Right kidney (tissue), 9 donors: ENCODE data around the gene OTUD4.
"Not testable (repeated sequence)": the region's sequence is repeated elsewhere in the genome, so short reads cannot be mapped to it uniquely, and the experiment has no call there.

ENCODE experiments used
- DNase-seq: peaks from one replicate; pipeline ENCODE4 v3.0.0-alpha.2; 2016
- long read RNA-seq, 8 donors: transcript quantifications; one replicate each; lab custom pipeline, GENCODE V29; 2026

Gene OTUD4
- long read RNA-seq, donor 1, full-length matches to known transcripts: 1 of 1 reads
- long read RNA-seq, donor 1, partial matches to known transcripts: 0 of 1 reads
- long read RNA-seq, donor 1, other reads (novel, unspliced or antisense): 0 of 1 reads
- long read RNA-seq, donor 2: 0 reads
- long read RNA-seq, donor 3: 0 reads
- long read RNA-seq, donor 4, full-length matches to known transcripts: 1 of 1 reads
- long read RNA-seq, donor 4, partial matches to known transcripts: 0 of 1 reads
- long read RNA-seq, donor 4, other reads (novel, unspliced or antisense): 0 of 1 reads
- long read RNA-seq, donor 5: 0 reads
- long read RNA-seq, donor 6, full-length matches to known transcripts: 4 of 4 reads
- long read RNA-seq, donor 6, partial matches to known transcripts: 0 of 4 reads
- long read RNA-seq, donor 6, other reads (novel, unspliced or antisense): 0 of 4 reads
- long read RNA-seq, donor 7, full-length matches to known transcripts: 4 of 74 reads
- long read RNA-seq, donor 7, partial matches to known transcripts: 53 of 74 reads
- long read RNA-seq, donor 7, other reads (novel, unspliced or antisense): 17 of 74 reads
- long read RNA-seq, donor 8, full-length matches to known transcripts: 4 of 4 reads
- long read RNA-seq, donor 8, partial matches to known transcripts: 0 of 4 reads
- long read RNA-seq, donor 8, other reads (novel, unspliced or antisense): 0 of 4 reads

DNA sequence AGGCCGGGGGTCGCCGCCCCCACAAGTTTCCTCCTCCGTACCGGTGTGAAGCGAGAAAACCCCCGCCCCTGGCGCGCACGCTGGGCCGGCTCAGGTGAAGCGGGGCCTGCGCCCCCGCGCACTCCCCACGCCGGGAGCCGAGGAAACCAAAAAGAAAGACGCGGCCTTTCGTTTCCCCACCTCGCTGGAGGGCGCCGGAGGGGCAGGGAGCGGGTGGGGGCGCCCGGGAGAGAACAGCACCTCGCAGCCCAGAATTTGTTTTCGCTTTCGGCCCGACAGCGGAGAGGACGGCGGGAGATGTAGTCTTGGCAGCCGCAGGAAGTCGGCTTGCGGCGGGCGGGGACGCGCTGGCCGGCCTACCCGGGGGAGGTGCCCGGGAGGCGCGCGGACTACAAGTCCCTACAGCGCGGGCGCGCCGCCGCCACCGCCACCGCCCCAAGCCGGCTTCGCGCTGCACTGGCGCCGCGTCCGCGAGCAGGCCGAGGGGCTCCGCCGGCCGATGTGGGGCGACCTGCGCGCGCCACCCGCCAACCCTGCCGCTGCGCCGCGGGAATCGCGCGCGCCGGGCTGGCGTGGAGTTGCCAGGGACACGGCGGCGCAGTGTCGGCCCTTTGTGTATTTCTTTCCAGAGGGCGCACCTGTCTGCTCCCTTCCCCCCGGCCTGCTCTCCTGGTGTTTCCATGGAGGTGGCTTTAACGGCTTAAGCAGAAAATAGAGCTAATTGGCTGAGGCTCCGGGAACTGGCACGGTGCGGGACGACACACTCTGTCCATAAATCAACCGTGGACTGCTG is at the start of gene OTUD4:
Gene OTUD4 (minus strand): TSS at position 292 of the 793 bp plus-strand sequence. CDS start 616 bp downstream, outside the sequence.
- DNase-seq: peak; percentile 98

DNA sequence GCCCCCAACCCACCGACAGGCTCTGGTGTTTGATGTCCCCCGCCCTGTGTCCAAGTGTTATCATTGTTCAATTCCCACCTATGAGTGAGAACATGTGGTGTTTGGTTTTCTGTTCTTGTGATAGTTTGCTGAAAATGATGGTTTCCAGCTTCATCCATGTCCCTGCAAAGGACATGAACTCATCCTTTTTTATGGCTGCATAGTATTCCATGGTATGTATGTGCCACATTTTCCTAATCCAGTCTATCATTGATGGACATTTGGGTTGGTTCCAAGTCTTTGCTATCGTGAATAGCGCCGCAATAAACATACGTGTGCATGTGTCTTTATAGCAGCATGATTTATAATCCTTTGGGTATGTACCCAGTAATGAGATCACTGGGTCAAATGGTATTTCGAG is 42.8 kb upstream of the OTUD4 start:
- not testable (repeated sequence) for DNase-seq

DNA sequence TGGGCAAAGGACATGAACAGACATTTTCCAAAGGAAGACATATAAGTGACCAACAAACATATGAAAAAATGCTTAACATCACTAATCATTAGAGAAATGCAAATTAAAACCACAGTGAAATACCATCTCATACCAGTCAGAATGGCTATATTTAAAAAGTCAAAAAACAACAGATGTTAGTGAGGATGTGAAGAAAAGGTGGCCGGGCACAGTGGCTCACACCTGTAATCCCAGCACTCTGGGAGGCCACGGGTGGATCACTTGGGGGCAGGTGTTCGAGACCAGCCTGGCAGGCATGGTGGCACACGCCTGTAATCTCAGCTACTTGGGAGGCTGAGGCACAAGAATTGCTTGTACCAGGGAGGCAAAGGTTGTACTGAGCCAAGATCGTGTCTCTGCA is 41.1 kb upstream of the OTUD4 start:
- not testable (repeated sequence) for DNase-seq

DNA sequence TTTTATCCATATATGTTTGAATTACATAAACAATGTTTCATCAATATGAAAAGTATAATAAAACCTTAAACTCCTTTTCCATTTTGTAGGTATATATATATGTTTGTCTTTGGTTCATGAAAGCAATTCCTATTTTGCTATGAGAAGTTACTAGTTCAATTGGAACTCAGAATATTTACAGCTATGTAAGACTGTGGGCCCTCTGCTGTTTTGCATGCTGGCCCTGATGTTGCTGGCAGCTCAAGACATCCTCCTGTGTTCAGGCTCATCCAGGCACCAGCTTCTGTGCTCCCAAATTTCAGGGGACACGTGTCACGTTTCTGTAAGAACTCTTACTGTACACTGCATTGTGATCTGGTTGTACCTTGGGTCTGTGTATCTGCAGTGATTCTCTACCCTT is 38.7 kb upstream of the OTUD4 start:
- no peak for DNase-seq

DNA sequence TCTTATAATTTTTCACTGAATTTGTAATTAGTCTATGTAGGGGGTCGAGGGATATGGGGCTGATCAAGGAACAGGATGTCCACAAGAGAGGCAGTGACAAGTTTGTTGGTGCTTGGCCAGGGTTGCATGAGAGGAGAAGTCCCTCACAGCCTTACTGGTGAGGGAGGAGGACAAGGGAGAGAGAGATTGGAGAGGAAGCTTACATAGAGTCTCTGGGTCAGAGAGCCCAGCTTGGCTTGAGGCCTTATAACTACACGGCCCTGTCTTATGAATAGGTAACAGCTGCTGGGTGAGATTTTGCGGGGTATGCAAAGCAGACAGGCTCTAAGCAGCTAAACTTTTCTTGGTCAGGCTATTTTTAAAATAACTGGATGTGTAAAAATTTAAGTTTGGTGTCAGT is 37.9 kb upstream of the OTUD4 start:
- no peak for DNase-seq

- no peak for DNase-seq
Observed at GRCh38 chr4:145217349-145217748, 37.0 kb upstream of the OTUD4 start.

DNA sequence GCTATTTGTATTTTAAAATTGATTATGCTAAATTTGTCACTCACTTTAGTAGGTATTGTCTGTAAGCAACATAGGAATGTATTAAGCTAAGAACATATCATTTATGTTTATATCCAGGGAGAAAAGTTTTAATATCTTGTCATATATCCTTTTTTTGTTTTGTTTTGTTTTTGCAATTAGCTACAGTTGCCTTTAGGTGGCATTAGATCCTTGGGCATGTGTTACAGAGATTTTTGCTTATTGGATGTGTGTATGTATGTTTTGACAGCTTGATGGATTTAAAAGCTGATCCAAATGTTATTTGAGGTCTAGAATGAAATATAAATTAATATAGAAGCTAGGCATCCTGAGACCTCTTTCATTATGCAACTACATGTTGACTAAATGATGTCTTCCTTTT is 36.1 kb upstream of the OTUD4 start:
- no peak for DNase-seq

DNA sequence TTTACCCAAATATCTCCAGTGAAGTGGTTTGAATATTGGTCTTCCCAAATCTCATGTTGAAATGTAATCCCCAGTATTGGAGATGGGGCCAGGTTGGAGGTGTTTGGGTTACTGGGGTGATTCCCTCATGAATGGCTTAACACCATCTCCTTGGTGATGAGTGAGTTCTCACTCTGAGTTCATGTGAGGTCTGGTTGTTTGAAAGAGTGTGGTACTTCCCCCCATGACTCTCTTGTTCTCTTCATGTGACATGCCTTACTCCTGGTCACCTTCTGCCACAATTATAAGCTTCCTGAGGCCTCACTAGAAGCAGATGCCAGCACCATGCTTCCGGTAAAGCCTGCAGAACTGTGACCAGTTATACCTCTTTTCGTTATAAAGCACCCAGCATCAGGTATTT is 32.9 kb upstream of the OTUD4 start:
- DNase-seq: no peak

- no peak for DNase-seq
Observed at GRCh38 chr4:145207934-145208333, 27.5 kb upstream of the OTUD4 start.

DNA sequence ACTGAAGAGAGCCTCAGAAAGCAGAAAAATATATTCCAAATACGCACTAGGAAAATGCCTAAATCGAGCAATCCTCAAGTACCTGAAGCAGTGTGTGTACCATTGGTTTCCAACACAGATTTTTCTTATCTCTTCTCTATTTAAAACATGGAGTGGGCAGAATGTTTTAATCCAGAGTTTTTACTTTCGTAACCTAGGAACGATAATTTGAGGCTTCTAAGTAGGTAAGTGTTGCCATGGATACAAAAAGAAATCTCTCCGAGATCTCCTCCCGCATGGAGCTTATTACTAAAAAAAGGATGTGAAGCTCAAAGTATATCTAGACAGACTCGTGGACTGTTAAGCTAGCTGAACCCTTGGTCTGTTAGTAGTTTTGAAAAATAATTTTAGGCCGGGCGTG is 23.0 kb upstream of the OTUD4 start:
- DNase-seq: no peak

DNA sequence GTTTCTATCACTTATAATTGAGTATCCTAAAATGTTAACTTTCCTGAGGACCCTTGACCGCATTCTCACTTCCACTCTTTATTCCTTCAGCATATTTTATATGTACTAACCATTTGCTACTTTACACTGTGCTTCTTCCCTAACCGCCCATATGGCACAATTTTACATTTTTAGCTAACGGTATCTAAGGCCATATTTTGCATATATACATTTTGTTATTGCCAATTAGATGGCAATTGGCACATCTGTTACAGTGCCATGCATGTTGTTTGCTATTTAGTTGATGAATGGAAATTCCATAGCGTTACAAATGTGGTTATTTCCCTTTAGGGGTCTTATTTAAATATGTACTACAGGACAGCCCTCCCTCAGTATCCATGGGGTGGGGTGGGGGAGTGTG is 20.0 kb upstream of the OTUD4 start:
- DNase-seq: no peak

DNA sequence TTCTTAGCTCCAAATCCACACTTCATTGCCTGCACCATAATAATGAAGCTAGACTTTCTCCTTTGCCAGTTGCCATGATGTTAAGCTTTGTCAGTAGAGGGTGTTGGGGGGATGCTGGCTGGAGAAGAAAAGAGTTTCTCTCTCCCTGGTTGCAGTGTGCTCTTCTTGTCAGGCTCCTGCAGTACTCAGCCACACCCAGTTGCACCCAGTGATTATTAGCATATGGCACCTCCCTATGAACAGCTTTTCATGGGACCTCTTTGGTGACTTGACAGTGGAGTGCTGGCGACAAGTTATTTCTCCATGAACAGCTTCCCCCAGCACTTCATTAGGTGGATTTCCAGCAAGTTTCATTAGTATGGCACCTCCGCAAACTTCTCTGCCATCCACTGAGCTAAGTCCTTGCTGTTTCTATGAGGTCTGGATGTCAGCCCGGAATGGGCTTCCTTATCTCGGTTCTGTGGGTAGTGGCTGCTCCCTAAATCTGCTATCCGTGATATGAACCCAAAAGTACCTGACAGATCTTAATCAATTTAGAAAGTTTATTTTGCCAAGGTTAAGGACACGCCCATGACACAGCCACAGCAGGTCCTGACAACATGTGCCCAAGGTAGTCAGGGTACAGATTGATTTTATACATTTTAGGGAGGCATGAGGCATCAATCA is 18.8 kb upstream of the OTUD4 start:
- DNase-seq: no peak

DNA sequence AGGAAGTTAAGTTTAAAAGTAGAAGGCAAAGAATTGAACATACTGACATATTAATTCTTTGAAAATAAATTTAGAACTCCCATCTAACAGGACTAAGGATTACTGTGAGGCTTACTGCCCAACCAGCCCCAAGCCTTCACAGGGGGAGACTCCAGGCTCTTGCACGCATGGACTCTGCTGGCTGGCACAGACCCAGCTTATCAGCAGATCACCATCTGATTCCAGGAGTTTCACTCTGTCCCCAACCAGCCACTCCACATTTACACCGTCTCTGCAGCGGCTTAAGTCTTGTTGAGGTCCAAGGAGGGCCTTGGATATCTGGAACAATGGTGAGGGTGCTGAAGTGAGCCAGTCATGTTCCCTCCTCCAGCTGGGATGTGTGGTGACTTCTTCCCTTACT is 16.4 kb upstream of the OTUD4 start:
- DNase-seq: no peak

GRCh38 chr4:145195167-145195952 is 15.0 kb upstream of the OTUD4 start:
- DNase-seq: no peak

DNA sequence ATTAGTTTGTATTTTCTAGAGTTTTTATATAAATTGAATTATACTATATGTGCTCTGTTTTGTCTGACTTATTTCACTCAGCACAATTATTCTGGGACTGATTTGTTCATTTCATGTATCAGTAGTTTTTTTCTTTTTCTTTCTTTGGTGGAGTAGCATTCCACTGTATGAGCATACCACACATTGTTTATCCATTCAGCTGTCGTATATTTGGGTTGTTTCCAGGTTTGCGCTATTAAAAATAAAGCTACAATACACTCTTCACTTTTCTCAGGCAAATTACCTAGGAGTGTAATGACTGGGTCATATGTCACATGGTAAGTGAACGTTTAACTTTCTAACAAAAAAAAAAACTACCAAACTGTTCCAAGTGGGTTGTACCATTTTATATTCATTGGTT is 9.6 kb upstream of the OTUD4 start:
- DNase-seq: no peak

DNA sequence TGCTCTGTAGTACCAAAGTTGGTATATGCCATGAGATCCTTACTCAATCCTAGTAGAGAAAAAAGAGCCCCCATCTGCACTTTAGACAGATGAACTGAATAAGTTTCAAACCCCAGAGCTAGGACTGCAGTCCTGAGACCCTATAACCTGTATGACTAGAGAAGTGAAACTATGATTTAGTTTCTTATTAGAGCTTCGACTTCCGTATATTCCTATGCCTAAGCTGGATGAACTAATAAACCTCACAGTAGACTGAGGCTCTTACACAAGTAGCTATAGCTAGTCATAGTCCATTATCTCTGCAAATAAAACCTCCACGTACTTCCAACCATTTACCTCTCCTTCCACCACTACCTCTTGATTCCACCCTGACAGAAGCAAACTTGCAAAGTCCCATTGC is 6.3 kb upstream of the OTUD4 start:
- no peak for DNase-seq

DNA sequence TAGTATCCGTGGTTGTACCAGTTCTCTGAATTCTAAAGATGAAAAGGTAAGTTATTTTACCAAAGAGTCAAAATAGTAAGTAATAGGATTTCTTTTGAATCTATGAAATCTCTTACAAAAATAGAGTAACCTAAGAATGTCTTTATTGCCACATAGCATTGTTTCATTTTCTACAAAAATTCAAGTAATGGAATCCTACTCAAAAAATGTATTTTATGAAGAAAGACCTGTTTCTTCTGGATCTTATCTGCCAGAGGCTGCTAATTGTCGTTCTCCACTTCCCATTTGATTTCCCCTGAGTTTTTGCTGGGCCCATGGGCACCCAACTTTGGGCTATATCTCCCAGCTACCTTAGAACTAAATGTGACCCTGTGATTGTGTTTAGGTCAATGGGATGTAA is 3.2 kb upstream of the OTUD4 start:
- no peak for DNase-seq

GRCh38 chr4:145183023-145183422 is 2.6 kb upstream of the OTUD4 start:
- no peak for DNase-seq

GRCh38 chr4:145182222-145182621 is 1.8 kb upstream of the OTUD4 start:
- DNase-seq: no peak

GRCh38 chr4:145181091-145181501 is 707 bp upstream of the OTUD4 start:
- DNase-seq: no peak

DNA sequence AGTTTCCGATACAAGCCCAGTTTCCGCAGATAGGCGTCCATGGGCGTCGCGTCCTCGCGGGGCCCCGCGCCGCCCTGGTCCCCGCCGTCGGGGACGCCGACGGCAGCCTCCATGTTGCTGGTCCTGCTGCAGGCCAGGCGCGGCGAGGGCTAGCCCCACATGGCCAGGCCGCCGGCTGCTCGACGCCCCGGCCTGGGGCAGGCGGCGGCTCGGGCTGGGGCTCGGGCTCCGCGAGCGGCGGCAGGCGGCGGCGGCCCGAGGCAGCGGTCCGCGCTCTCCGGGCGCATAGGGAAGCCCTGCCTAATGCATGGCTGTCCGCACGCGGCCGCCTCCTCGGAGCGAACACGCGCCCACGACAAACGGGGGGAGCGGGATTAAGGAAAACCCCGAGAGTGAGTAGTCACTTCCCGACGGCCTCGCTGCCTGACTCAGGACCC is 510 bp downstream of the OTUD4 start:
- DNase-seq: not testable (repeated sequence)
